ENCODE results near the gene DYNLL1.

Gene DYNLL1

GRCh38 chr12:120490325-120490724 is 5.6 kb upstream of the DYNLL1 start:
- no peaks in the 10 kb centered on the region for H3K27me3 ChIP-seq (ENCODE audit: insufficient read depth, low read length)
- peaks cover 4% of the 10 kb centered on the region for H3K79me2 ChIP-seq (ENCODE audit: control insufficient read depth, insufficient read depth, low read length, unreplicated experiment)
- no peaks in the 10 kb centered on the region; the same call in 1 of the 2 replicates for H3K36me3 ChIP-seq (ENCODE audit: insufficient read depth, low read length)
- H3K4me3 ChIP-seq (ENCODE audit: low read depth, low read length) = no peak overlapping the region
- H3K4me1 ChIP-seq (ENCODE audit: control insufficient read depth, insufficient read depth, low read length, unreplicated experiment) = peaks cover 8% of the 10 kb centered on the region
- H3K27ac ChIP-seq (ENCODE audit: low read depth, low read length) = no peak overlapping the region
- H2AFZ ChIP-seq (ENCODE audit: low read length, unreplicated experiment) = no peak overlapping the region

- Histone ChIP-seq H3K79me2 (ENCODE audit: control insufficient read depth, insufficient read depth, low read length, unreplicated experiment) (peaks cover 6% of the 10 kb centered on the region), H3K36me3 (ENCODE audit: insufficient read depth, low read length) (no peaks in the 10 kb centered on the region; the same call in 1 of the 2 replicates), H3K27me3 (ENCODE audit: insufficient read depth, low read length) (no peaks in the 10 kb centered on the region), H3K27ac (ENCODE audit: low read depth, low read length) (no peak overlapping the region), H3K4me3 (ENCODE audit: low read depth, low read length) (no peak overlapping the region), H2AFZ (ENCODE audit: low read length, unreplicated experiment) (no peak overlapping the region), H3K4me1 (ENCODE audit: control insufficient read depth, insufficient read depth, low read length, unreplicated experiment) (peaks cover 9% of the 10 kb centered on the region)
These were observed 4.9 kb upstream of the DYNLL1 start for GRCh38 chr12:120490833-120491512.

- peaks cover 12% of the 10 kb centered on the region for H3K36me3 ChIP-seq (ENCODE audit: insufficient read depth, low read length)
- H3K27me3 ChIP-seq (ENCODE audit: insufficient read depth, low read length) = no peaks in the 10 kb centered on the region
- no peak overlapping the region for H3K27ac ChIP-seq (ENCODE audit: low read depth, low read length)
- peaks cover 37% of the 10 kb centered on the region for H3K79me2 ChIP-seq (ENCODE audit: control insufficient read depth, insufficient read depth, low read length, unreplicated experiment)
- H2AFZ ChIP-seq (ENCODE audit: low read length, unreplicated experiment) = peak overlapping the region; percentile 88
- peaks cover 24% of the 10 kb centered on the region for H3K4me1 ChIP-seq (ENCODE audit: control insufficient read depth, insufficient read depth, low read length, unreplicated experiment)
- peak overlapping the region; percentile 82 for H3K4me3 ChIP-seq (ENCODE audit: low read depth, low read length)
These were observed 655 bp upstream of the DYNLL1 start for GRCh38 chr12:120495186-120495730.

- H3K4me3 ChIP-seq (ENCODE audit: low read depth, low read length) = peak overlapping the region; percentile 82
- H2AFZ ChIP-seq (ENCODE audit: low read length, unreplicated experiment) = no peak overlapping the region
- H3K27ac ChIP-seq (ENCODE audit: low read depth, low read length) = peak overlapping the region; percentile 12; the same call in 1 of the 2 replicates
- peaks cover 24% of the 10 kb centered on the region for H3K4me1 ChIP-seq (ENCODE audit: control insufficient read depth, insufficient read depth, low read length, unreplicated experiment)
- no peaks in the 10 kb centered on the region for H3K27me3 ChIP-seq (ENCODE audit: insufficient read depth, low read length)
- peaks cover 37% of the 10 kb centered on the region for H3K79me2 ChIP-seq (ENCODE audit: control insufficient read depth, insufficient read depth, low read length, unreplicated experiment)
- H3K36me3 ChIP-seq (ENCODE audit: insufficient read depth, low read length) = peaks cover 12% of the 10 kb centered on the region
These were observed 764 bp downstream of the DYNLL1 start for GRCh38 chr12:120496413-120497340.

- Histone ChIP-seq H2AFZ (ENCODE audit: low read length, unreplicated experiment) (no peak overlapping the region), H3K36me3 (ENCODE audit: insufficient read depth, low read length) (peaks cover 12% of the 10 kb centered on the region), H3K4me1 (ENCODE audit: control insufficient read depth, insufficient read depth, low read length, unreplicated experiment) (peaks cover 24% of the 10 kb centered on the region), H3K4me3 (ENCODE audit: low read depth, low read length) (peak overlapping the region; percentile 82), H3K79me2 (ENCODE audit: control insufficient read depth, insufficient read depth, low read length, unreplicated experiment) (peaks cover 37% of the 10 kb centered on the region), H3K27ac (ENCODE audit: low read depth, low read length) (no peak overlapping the region), H3K27me3 (ENCODE audit: insufficient read depth, low read length) (no peaks in the 10 kb centered on the region)
These were observed 1.7 kb downstream of the DYNLL1 start for GRCh38 chr12:120497524-120498150.

DNA sequence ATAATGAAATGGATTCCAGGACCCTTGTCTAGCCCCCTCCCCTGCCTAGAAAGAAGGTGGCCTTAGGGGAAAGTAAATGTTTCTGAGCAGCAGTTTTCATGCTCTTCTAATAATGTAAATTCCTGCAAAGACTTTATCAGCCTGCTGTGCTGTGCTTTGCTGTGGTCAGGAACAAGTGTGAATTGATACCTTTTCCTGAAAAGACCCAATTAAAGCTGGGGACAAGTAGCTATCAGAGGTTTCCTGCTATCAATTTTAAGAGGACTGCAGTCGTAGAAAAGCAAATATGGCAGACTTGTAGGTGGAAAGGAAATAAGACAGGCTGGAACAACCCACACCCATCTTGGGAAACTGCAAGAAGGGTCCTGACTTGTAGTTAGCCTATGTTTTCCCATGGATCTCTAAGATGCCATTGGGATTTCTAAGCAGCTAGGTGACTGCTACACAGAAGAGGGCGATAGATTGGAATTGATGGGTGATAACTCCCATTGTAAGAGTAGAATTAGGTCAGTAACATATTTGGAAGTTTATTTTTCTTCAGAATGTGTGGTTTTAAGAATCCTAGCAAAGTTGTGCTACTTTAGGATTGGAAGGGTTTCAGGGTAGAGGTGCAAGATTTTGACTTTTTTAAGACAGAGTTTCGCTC is 3.1 kb downstream of the DYNLL1 start:
- H3K4me3 ChIP-seq (ENCODE audit: low read depth, low read length) = peak overlapping the region; percentile 82; the same call in 1 of the 2 replicates
- H3K27ac ChIP-seq (ENCODE audit: low read depth, low read length) = no peak overlapping the region
- H3K79me2 ChIP-seq (ENCODE audit: control insufficient read depth, insufficient read depth, low read length, unreplicated experiment) = peaks cover 37% of the 10 kb centered on the region
- H2AFZ ChIP-seq (ENCODE audit: low read length, unreplicated experiment) = no peak overlapping the region
- peaks cover 24% of the 10 kb centered on the region for H3K4me1 ChIP-seq (ENCODE audit: control insufficient read depth, insufficient read depth, low read length, unreplicated experiment)
- H3K36me3 ChIP-seq (ENCODE audit: insufficient read depth, low read length) = peaks cover 12% of the 10 kb centered on the region
- no peaks in the 10 kb centered on the region for H3K27me3 ChIP-seq (ENCODE audit: insufficient read depth, low read length)

- Histone ChIP-seq H3K79me2 (ENCODE audit: control insufficient read depth, insufficient read depth, low read length, unreplicated experiment) (peaks cover 31% of the 10 kb centered on the region), H3K27ac (ENCODE audit: low read depth, low read length) (0 out of 2 replicates have a peak overlapping the region, but pooled peaks have one; percentile 5), H3K4me3 (ENCODE audit: low read depth, low read length) (no peak overlapping the region), H3K4me1 (ENCODE audit: control insufficient read depth, insufficient read depth, low read length, unreplicated experiment) (peaks cover 15% of the 10 kb centered on the region), H3K27me3 (ENCODE audit: insufficient read depth, low read length) (no peaks in the 10 kb centered on the region), H2AFZ (ENCODE audit: low read length, unreplicated experiment) (no peak overlapping the region), H3K36me3 (ENCODE audit: insufficient read depth, low read length) (peaks cover 12% of the 10 kb centered on the region)
These were observed 4.7 kb downstream of the DYNLL1 start for GRCh38 chr12:120500581-120500980.

- H3K27me3 ChIP-seq (ENCODE audit: insufficient read depth, low read length) = no peaks in the 10 kb centered on the region
- H3K27ac ChIP-seq (ENCODE audit: low read depth, low read length) = no peak overlapping the region
- peaks cover 4% of the 10 kb centered on the region; the same call in 1 of the 2 replicates for H3K36me3 ChIP-seq (ENCODE audit: insufficient read depth, low read length)
- H3K79me2 ChIP-seq (ENCODE audit: control insufficient read depth, insufficient read depth, low read length, unreplicated experiment) = no peaks in the 10 kb centered on the region
- H2AFZ ChIP-seq (ENCODE audit: low read length, unreplicated experiment) = no peak overlapping the region
- no peaks in the 10 kb centered on the region for H3K4me1 ChIP-seq (ENCODE audit: control insufficient read depth, insufficient read depth, low read length, unreplicated experiment)
- no peak overlapping the region for H3K4me3 ChIP-seq (ENCODE audit: low read depth, low read length)
These were observed 8.7 kb downstream of the DYNLL1 start for GRCh38 chr12:120504587-120504986.

GRCh38 chr12:120508537-120508936 is 12.6 kb downstream of the DYNLL1 start:
- peaks cover 8% of the 10 kb centered on the region; the same call in 1 of the 2 replicates for H3K36me3 ChIP-seq (ENCODE audit: insufficient read depth, low read length)

GRCh38 chr12:120514002-120514401 is 18.1 kb downstream of the DYNLL1 start:
- H2AFZ ChIP-seq (ENCODE audit: low read length, unreplicated experiment) = no peak overlapping the region
- no peak overlapping the region for H3K27ac ChIP-seq (ENCODE audit: low read depth, low read length)
- H3K4me1 ChIP-seq (ENCODE audit: control insufficient read depth, insufficient read depth, low read length, unreplicated experiment) = no peaks in the 10 kb centered on the region
- H3K4me3 ChIP-seq (ENCODE audit: low read depth, low read length) = no peak overlapping the region
- peaks cover 14% of the 10 kb centered on the region; the same call in 1 of the 2 replicates for H3K36me3 ChIP-seq (ENCODE audit: insufficient read depth, low read length)
- H3K27me3 ChIP-seq (ENCODE audit: insufficient read depth, low read length) = no peaks in the 10 kb centered on the region
- H3K79me2 ChIP-seq (ENCODE audit: control insufficient read depth, insufficient read depth, low read length, unreplicated experiment) = no peaks in the 10 kb centered on the region

More at GRCh38 chr12:120508537-120508936, 12.6 kb downstream of the DYNLL1 start:
- Histone ChIP-seq H3K79me2 (ENCODE audit: control insufficient read depth, insufficient read depth, low read length, unreplicated experiment) (no peaks in the 10 kb centered on the region), H3K4me3 (ENCODE audit: low read depth, low read length) (no peak overlapping the region), H3K27ac (ENCODE audit: low read depth, low read length) (no peak overlapping the region), H3K4me1 (ENCODE audit: control insufficient read depth, insufficient read depth, low read length, unreplicated experiment) (no peaks in the 10 kb centered on the region), H2AFZ (ENCODE audit: low read length, unreplicated experiment) (no peak overlapping the region), H3K27me3 (ENCODE audit: insufficient read depth, low read length) (no peaks in the 10 kb centered on the region)

All from ACC112 (cell line).